ENCODE measurements around the gene ITPKB. TPM values are rescaled to one million over a fixed set of nuclear protein-coding genes. Genes with fewer than 3 reads are reported as not detected.

ITPKB gene
- total and polyA plus RNA-seq, 9 donors = 11.3 to 43.2 (median 20.1) TPM

GRCh38 chr1:226632922-226633351 lies 106.1 kb downstream of the ITPKB start:
- DNase-seq = peak in 3 of 5 donors; percentile 12 to 35 (median 16)
- Histone ChIP-seq H3K27me3 (no peaks in the 10 kb centered on the region), H3K36me3 (no peaks in the 10 kb centered on the region), H3K27ac (no peak overlapping the region), H3K4me1 (ENCODE audit: insufficient read depth) (peaks cover under 1% of the 10 kb centered on the region), H3K9me3 (no peaks in the 10 kb centered on the region), H3K4me3 (no peak overlapping the region)
- WGBS, 3 donors = 76 to 88% (median 83%) methylated on average over 10 of the region's 10 CpGs
- intact Hi-C loops (cut with DNase I) = loop anchor here in 3 of 4 donors (5.0 to 10.0 kb wide), 5 partner anchors 86 to 912 kb away; partner anchors contain the start of gene STUM (in 1 of the 3)
- TF ChIP-seq POLR2A (IDR thresholded peaks at IDR 0.05) (no peak), CTCF (IDR thresholded peaks at IDR 0.05) (no peak), EP300 (IDR thresholded peaks at IDR 0.05) (no peak)

- H3K9me3 ChIP-seq = no peaks in the 10 kb centered on the region
- H3K27me3 ChIP-seq = no peaks in the 10 kb centered on the region
- DNase-seq = peak in 2 of 5 donors; percentile 14 to 24
- H3K4me3 ChIP-seq = no peak overlapping the region
- H3K36me3 ChIP-seq = no peaks in the 10 kb centered on the region
- WGBS, 3 donors = 87 to 89% (median 88%) methylated on average over 9 of the region's 9 CpGs
- intact Hi-C loops (cut with DNase I) = loop anchor here in 3 of 4 donors (5.0 to 10.0 kb wide), 5 partner anchors 85 to 912 kb away; partner anchors contain the start of gene STUM (in 1 of the 3)
- no peaks in the 10 kb centered on the region for H3K4me1 ChIP-seq (ENCODE audit: insufficient read depth)
- no peak overlapping the region for H3K27ac ChIP-seq
- no peak for TF ChIP-seq EP300 (IDR thresholded peaks at IDR 0.05)
- no peak for TF ChIP-seq POLR2A (IDR thresholded peaks at IDR 0.05)
- no peak for TF ChIP-seq CTCF (IDR thresholded peaks at IDR 0.05)
Observed at GRCh38 chr1:226632169-226632879, 106.8 kb downstream of the ITPKB start.

- WGBS, 3 donors = 73 to 80% (median 76%) methylated on average over 10 of the region's 10 CpGs
Observed at GRCh38 chr1:226631229-226632000, 107.7 kb downstream of the ITPKB start.

More at GRCh38 chr1:226631229-226632000, 107.7 kb downstream of the ITPKB start:
- no peaks in the 10 kb centered on the region for H3K27me3 ChIP-seq
- TF ChIP-seq EP300 (IDR thresholded peaks at IDR 0.05) = no peak
- no peak for TF ChIP-seq POLR2A (IDR thresholded peaks at IDR 0.05)
- no peak for TF ChIP-seq CTCF (IDR thresholded peaks at IDR 0.05)
- no peak overlapping the region for H3K27ac ChIP-seq
- H3K36me3 ChIP-seq = no peaks in the 10 kb centered on the region
- H3K9me3 ChIP-seq = no peaks in the 10 kb centered on the region
- H3K4me3 ChIP-seq = no peak overlapping the region
- intact Hi-C loops (cut with DNase I) = loop anchor here in 3 of 4 donors (5.0 to 10.0 kb wide), 5 partner anchors 84 to 913 kb away; partner anchors contain the start of gene STUM (in 1 of the 3)
- H3K4me1 ChIP-seq (ENCODE audit: insufficient read depth) = peaks cover 3% of the 10 kb centered on the region
- peak in 2 of 5 donors; percentile 11 to 22 for DNase-seq

Data from ovary (tissue), 9 donors.